SJSA1 (cell line): Measurements from ENCODE around the gene GANAB. TPM values are rescaled to one million over a fixed set of nuclear protein-coding genes. Genes with fewer than 3 reads are reported as not detected.
"Not testable (repeated sequence)": the region's sequence is repeated elsewhere in the genome, so short reads cannot be mapped to it uniquely, and the experiment has no call there.

Experiments used
- DNase-seq, 2 experiments: peaks; one replicate each; pipeline ENCODE4 v3.0.0-alpha.2; 2015 to 2020; ENCODE audit warnings: low spot score in 2 of 2, low read depth in 1 of 2
- H3K27ac ChIP-seq: fragments of 250-450 bp; sonication (Bioruptor Pico); 2 replicates; pipeline ENCODE4 v1.5.1; 2020; ENCODE audit warnings: mild to moderate bottlenecking, moderate library complexity
- H3K27me3 ChIP-seq: fragments of 250-450 bp; sonication (Bioruptor Pico); replicated peaks from 2 replicates; pipeline ENCODE4 v1.5.1; 2020; ENCODE audit warnings: mild to moderate bottlenecking, moderate library complexity
- H3K36me3 ChIP-seq: fragments of 250-450 bp; sonication (Bioruptor Pico); 2 replicates; pipeline ENCODE4 v1.5.1; 2020; ENCODE audit warnings: mild to moderate bottlenecking
- H3K4me1 ChIP-seq: fragments of 250-450 bp; sonication (Bioruptor Pico); replicated peaks from 2 replicates; pipeline ENCODE4 v1.6.1; 2021; ENCODE audit warnings: mild to moderate bottlenecking
- H3K4me3 ChIP-seq: fragments of 250-450 bp; sonication (Bioruptor Pico); 2 replicates; pipeline ENCODE4 v1.5.1; 2020; ENCODE audit warnings: mild to moderate bottlenecking
- H3K9me3 ChIP-seq: fragments of 250-450 bp; sonication (Bioruptor Pico); replicated peaks from 2 replicates; pipeline ENCODE4 v1.5.1; 2020; ENCODE audit warnings: mild to moderate bottlenecking
- total RNA-seq: library from RNA; depleted of rRNA; stranded (reverse); fragments of >200 nt; shearing (Covaris generic); gene quantifications from 2 replicates; pipeline ENCODE4 v1.2.3, GENCODE V29; 2014

Gene GANAB
- total RNA-seq, 1 experiment from 2014 or later, result 500 TPM

DNA sequence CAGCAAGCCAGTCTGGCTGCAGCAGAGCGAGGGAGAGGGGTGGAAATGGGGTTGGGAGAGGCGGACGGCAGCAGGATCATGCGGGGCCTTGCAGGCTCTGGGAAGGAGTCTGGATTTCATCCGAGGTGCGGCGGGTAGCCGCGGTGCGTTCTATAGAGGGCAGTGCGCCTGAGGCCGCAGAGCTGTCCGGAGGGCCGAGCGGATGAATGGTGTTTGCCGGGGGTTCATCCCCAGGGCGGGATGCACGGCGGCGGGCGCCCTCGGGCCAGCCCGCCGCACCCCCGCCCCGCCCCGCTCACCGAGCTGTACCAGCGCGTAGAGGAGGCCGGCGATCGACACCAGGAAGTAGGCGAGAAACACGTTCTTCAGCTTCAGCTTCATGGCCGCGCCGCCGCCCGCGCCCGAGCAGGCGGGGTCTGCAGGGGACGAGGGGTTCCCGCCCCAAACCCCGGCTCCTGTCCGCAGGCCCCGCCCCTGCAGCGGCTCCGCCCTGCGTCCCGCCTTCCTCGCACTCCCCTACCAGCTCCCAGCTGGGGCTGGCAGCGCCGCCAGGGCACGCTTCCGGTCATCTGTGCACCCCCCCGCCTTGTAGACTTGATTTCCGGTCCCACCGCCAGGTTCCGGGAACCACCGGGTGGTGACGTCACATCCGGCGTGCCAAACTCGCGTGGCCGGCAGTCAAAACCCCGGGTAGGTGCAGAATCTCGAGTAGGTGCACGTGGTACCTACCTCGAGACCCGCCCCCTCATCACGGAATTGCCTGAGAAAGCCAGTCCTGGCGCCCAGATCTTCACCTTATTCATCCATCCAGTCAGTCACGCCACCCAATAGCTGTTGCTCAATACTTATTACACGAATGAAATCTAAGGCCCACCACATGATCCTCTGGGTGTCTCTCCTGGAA is 24.6 kb downstream of the GANAB start, which contains the start of gene B3GAT3:
Gene B3GAT3 (minus strand): TSS at position 420 of the 904 bp plus-strand sequence. CDS start 39 bp downstream, at position 381.
- peak; percentile 98 to 100 for DNase-seq
- Histone ChIP-seq H3K36me3 (peaks cover 41% of the 10 kb centered on the region), H3K4me3 (peak within 1 kb of the TSS; percentile 55), H3K9me3 (no peaks in the 10 kb centered on the region), H3K27me3 (no peaks in the 10 kb centered on the region), H3K4me1 (peaks cover 9% of the 10 kb centered on the region), H3K27ac (peak within 1 kb of the TSS; percentile 71)

DNA sequence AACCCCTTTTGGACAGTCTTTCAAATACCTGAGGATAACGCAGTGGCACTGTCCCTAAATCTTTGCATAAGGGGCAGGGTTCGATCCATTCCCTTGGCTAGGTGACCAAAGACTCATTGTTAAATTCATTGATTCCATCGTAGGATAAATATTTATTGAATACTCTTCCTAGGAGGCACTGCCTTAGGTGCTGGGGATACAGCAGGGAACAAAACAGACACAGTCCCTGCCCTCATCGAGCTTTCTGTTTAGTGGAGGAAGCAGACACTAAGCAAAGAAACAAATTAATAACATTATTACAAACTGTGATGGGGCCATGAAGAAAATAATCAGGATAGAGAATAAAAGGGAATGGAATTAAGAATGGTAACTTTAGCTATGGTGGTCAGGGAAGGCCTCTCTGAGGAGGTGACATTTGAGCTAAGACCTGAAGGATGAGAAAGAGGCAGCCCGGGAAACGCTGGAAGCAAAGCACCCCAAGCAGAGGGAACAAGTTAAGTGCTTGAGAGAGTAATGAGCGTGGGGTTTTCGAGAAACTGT is 25.3 kb downstream of the GANAB start:
- H3K27ac ChIP-seq, result peak overlapping the region; percentile 17; the same call in 1 of the 2 replicates
- H3K4me3 ChIP-seq, result peak overlapping the region; percentile 55
- H3K27me3 ChIP-seq, result no peaks in the 10 kb centered on the region
- no peaks in the 10 kb centered on the region for H3K9me3 ChIP-seq
- H3K36me3 ChIP-seq, result peaks cover 41% of the 10 kb centered on the region
- DNase-seq, result no peak
- peaks cover 9% of the 10 kb centered on the region for H3K4me1 ChIP-seq

DNA sequence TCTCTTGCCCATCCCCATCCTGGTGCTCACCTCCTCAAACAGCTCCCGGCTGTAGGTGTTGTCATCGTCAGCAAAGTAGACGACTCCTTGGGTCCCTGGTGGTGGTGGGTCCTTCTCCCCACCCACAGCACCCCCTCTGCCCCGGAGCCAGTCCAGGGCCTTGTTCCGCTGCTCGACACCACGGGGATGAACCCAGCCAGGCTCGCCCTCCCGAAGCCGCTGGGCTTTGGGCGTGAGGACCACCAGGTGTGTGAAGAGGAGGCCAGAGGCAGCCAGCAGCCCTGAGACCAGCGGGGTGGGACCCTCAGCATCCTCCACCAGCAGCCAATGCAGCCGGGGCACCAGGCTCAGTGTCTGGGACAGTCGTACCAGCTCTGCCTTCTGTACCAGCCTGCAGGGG is 29.5 kb downstream of the GANAB start:
- not testable (repeated sequence) for H3K4me1 ChIP-seq, DNase-seq, H3K27me3 ChIP-seq, H3K4me3 ChIP-seq, H3K9me3 ChIP-seq, H3K27ac ChIP-seq
- peaks cover 39% of the 10 kb centered on the region for H3K36me3 ChIP-seq

DNA sequence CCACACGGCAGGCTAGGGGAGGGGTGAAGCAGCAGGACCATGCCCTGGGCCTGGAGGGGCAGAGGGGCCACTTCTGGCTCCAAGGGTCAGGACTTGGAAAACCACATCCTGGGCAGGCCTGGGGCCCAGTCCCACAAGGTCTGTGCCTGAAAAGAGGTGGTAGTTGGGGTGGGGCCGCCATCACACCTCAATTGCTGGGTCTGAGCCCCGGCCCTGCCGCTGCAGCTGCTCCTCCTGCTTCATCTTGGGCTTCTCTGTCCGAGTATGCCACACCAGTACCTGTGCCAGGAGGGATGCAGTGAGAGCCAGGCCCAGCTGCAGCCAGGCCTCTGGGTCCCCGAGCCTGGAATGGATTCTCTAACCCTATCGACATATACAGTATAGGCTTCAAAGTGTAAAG is 30.9 kb downstream of the GANAB start:
- Histone ChIP-seq H3K9me3 (no peaks in the 10 kb centered on the region), H3K27ac (no peak overlapping the region), H3K36me3 (peaks cover 46% of the 10 kb centered on the region), H3K4me1 (peaks cover 13% of the 10 kb centered on the region), H3K27me3 (no peaks in the 10 kb centered on the region), H3K4me3 (no peak overlapping the region)
- DNase-seq, result no peak

DNA sequence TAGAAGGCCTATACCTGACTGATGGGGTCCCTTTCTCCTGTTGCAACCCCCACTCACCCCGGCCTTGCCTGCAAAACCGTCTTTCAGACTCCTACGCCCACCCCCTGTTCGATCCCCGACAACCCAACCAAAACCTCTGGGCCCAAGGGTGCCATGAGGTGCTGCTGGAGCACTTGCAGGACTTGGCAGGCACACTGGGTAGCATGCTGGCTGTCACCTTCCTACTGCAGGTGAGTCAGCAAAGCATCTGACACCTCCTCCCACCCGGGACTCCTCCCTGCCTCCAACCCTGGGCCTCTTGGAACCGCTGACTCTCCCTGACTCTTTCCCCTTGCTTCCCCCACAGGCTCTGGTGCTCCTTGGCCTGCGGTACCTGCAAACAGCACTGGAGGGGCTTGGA is 32.1 kb downstream of the GANAB start:
- no peaks in the 10 kb centered on the region for H3K27me3 ChIP-seq
- no peak overlapping the region for H3K4me3 ChIP-seq
- H3K9me3 ChIP-seq, result no peaks in the 10 kb centered on the region
- H3K27ac ChIP-seq, result no peak overlapping the region
- peaks cover 13% of the 10 kb centered on the region for H3K4me1 ChIP-seq
- peaks cover 51% of the 10 kb centered on the region for H3K36me3 ChIP-seq
- no peak for DNase-seq

DNA sequence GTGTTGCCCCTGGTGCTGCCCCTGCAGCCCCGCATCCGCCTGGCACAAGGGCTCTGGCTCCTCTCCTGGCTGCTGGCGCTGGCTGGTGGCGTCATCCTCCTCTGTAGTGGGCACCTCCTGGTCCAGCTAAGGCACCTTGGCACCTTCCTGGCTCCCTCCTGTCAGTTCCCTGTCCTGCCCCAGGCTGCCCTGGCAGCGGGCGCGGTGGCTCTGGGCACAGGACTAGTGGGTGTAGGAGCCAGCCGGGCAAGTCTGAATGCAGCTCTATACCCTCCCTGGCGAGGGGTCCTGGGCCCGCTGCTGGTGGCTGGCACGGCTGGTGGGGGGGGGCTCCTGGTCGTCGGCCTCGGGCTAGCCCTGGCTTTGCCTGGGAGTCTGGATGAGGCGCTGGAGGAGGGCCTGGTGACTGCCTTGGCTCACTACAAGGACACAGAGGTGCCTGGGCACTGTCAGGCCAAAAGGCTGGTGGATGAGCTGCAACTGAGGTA is 33.1 kb downstream of the GANAB start:
- no peak for DNase-seq
- H3K27me3 ChIP-seq, result no peaks in the 10 kb centered on the region
- no peaks in the 10 kb centered on the region for H3K9me3 ChIP-seq
- H3K4me3 ChIP-seq, result peak overlapping the region; percentile 66
- peaks cover 13% of the 10 kb centered on the region for H3K4me1 ChIP-seq
- peaks cover 55% of the 10 kb centered on the region for H3K36me3 ChIP-seq
- no peak overlapping the region for H3K27ac ChIP-seq

DNA sequence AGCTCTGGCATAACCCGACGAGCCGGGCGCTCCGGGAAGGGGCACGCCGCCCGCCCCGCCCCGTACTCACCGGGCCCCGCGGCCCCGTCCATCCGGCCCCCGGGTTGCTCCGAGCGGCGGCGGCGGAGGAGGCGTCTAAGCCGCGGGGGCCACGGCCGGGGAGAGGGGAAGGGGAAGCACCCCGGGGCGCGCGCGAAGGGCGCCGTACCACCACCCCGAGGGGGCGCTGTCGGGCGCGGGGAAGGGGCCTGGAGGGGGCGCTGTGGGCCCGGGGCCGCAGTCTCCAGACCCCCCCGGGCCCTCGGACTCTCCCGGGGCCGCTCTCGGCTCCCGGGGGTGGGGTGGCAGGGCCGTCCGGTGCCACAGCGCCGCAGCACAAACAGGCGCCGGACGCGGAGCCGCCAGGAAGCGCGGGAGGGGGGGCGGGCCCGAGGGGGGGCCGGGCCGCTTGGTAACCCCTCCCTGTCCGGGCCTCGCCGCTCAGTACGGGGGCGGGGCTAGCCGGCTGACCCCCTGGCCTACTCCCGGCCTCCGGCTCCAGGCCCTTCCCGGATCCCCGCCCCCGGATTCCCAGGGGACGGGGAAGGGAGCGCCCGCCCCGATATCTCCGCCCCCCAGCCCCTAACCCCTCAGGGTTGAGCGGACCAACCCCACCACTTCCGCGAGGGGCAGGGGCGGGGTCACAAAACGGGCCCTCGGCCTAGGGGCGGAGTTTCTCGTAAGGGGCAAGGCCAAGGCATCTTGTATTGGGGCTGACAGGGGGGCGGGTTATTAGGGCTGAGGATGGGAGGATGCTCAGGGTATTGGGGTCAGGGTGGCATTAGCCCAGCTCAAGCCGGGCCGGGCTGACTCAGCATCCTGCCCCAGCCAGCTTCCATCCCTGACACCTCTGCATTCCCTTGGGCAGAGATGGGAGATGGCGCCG is 33.8 kb downstream of the GANAB start, which contains the start of the genes EML3 and ROM1:
Gene EML3 (minus strand): TSS at position 410 of the 925 bp plus-strand sequence. CDS start 318 bp downstream, at position 92.
Gene ROM1 (plus strand): TSS at position 892 of the 925 bp plus-strand sequence. CDS start 25 bp downstream, at position 917.
- peak within 1 kb of the TSS; percentile 59 for H3K27ac ChIP-seq
- peaks cover 61% of the 10 kb centered on the region for H3K36me3 ChIP-seq
- peak; percentile 76 to 96 for DNase-seq
- no peaks in the 10 kb centered on the region for H3K27me3 ChIP-seq
- H3K4me1 ChIP-seq, result peaks cover 13% of the 10 kb centered on the region
- H3K4me3 ChIP-seq, result peak within 1 kb of the TSS; percentile 66
- H3K9me3 ChIP-seq, result no peaks in the 10 kb centered on the region

DNA sequence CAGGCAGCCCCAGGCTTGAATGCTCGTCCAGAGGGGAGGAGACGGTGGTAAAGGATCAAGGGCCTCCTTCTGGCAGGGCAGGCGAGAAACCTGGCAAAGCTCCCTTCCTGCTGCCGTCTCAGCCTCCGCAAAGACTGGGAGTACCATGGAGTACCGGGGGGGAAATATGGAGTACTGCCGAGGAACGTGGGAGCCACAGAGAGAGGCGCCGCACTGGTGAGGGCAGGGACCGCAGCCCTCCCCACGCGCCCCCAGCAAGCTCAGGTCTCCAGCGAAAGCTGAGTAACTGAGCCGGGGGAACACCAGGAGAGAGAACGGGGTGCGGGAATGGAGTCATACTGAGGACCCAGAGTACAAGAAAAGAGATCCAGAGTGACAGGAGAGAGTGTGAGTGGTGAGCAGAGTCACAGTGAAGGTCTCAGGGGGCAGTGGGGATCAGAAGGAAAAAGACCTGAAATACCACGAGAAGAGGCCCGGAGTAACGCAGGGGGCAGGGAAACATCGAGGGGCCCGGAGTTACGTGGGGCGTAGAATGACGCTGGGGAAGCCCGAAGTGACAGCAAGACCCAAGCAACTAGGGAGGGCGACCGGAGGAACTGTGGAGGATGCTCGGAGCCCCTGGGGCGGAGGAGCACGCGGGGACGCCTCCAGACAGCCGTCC is 34.6 kb downstream of the GANAB start:
- peak; percentile 73 for DNase-seq
- Histone ChIP-seq H3K36me3 (peaks cover 57% of the 10 kb centered on the region), H3K4me3 (peak overlapping the region; percentile 66), H3K4me1 (peaks cover 13% of the 10 kb centered on the region), H3K27ac (peak overlapping the region; percentile 59), H3K9me3 (no peaks in the 10 kb centered on the region), H3K27me3 (no peaks in the 10 kb centered on the region)

DNA sequence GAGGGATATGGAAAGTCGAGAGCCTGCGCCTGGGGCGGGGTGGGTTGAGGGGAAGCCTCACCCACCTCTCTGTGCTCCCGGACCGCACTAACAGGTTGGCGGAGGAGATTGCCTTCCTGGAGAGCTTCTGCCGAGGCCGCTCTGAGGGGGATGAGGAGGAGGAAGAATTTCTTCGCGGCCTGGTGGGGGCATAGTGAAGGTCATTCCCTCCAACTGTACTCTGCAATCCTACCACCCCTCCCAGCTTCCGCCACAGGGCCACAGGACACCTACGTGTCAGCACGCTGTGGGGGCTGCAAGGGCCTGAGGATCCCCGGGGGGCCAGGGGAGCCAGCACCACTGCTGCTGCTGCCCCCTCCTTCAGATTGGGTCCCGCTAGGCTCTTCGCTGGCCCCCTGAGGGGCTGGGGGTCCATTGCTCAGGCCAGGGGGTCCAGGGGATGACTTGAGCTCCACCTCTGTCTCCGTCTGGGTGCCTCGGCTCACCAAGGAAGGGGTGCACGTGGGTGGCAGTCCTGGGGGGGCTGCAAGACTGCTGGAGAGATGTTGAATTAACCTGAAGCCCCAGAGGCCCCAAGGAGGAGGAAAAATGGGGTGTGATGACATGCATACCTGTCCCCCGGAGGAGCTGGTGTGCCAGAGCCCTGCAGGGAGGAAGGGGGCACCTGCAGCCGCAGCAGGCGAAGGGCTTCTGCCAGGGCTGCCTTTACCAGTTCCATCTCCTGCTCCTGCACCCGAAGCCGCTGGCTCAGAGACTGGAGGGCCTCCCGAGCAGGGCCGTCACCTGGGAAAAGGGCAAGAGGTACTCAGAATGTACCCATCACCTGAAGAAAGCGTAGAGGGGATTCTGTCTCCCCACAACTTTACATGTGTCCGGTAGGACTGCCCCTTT is 35.4 kb downstream of the GANAB start:
- peak overlapping the region; percentile 59 for H3K27ac ChIP-seq
- H3K27me3 ChIP-seq, result no peaks in the 10 kb centered on the region
- peaks cover 50% of the 10 kb centered on the region for H3K36me3 ChIP-seq
- no peaks in the 10 kb centered on the region for H3K9me3 ChIP-seq
- peaks cover 13% of the 10 kb centered on the region for H3K4me1 ChIP-seq
- DNase-seq, result no peak
- peak overlapping the region; percentile 66 for H3K4me3 ChIP-seq

DNA sequence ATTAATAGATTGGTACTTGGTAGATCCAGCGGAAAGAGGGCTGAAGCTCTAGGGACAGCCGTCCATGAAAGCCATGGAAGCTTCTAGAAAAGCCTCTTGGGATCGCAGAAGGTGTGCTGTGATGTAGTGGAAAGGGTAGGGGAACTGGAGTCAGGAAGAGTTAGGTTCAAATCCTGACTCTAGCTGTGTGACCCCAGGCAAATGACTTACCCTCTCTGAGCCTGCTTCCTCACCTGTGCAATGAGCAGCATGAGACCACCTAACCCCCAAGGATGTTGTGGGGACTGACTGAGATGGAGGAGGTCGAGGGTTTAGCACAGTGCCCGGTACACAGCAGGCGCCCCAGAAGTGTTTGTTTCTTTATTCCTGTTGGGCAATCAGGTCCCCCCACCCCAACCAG is 36.0 kb downstream of the GANAB start:
- H3K27me3 ChIP-seq, result no peaks in the 10 kb centered on the region
- no peak for DNase-seq
- no peaks in the 10 kb centered on the region for H3K9me3 ChIP-seq
- H3K36me3 ChIP-seq, result peaks cover 50% of the 10 kb centered on the region
- H3K4me3 ChIP-seq, result no peak overlapping the region
- peaks cover 13% of the 10 kb centered on the region for H3K4me1 ChIP-seq
- H3K27ac ChIP-seq, result no peak overlapping the region

DNA sequence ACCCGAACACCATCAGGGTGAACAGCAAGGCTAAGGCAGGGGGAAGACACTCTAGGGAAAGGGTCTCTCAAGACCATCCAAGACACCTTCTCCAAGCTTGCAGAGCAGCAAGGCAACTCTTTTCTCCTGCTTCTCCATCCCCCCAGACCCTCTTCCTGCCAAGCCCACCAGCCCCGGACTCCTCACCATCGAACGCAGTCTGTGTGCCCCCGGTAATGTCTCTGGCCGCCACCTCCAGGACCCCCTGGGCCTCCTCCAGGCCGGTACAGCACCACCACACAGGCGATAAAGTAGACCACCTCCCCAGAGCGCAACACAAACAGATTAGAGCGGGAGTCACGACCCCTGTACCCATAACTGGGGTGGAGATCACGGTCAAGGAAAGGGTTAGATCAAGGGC is 37.6 kb downstream of the GANAB start:
- H3K27me3 ChIP-seq, result no peaks in the 10 kb centered on the region
- H3K9me3 ChIP-seq, result no peaks in the 10 kb centered on the region
- no peak for DNase-seq
- no peak overlapping the region for H3K4me3 ChIP-seq
- H3K4me1 ChIP-seq, result peaks cover 13% of the 10 kb centered on the region
- H3K27ac ChIP-seq, result no peak overlapping the region
- peaks cover 47% of the 10 kb centered on the region for H3K36me3 ChIP-seq

DNA sequence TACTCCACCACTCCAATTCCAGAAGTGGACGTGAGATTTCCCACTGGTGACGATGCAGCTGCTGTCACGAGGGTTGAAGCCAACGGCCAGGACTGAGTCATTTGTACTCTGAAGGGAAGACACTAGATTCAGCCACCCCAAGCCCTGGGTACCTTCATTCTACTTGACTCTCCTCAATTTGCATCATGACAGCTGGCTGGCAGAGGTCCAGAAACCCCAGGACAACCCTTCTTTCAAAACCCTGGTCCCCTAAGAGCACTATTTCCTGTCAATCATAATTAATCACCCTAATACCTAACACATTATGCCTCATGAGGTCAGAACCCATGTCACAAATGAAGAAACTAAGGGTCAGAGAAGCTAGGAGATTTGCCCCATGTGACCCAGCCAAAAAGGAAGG is 38.7 kb downstream of the GANAB start:
- no peak for DNase-seq
- no peak overlapping the region for H3K27ac ChIP-seq
- no peaks in the 10 kb centered on the region for H3K9me3 ChIP-seq
- H3K36me3 ChIP-seq, result peaks cover 49% of the 10 kb centered on the region
- H3K4me3 ChIP-seq, result no peak overlapping the region
- H3K4me1 ChIP-seq, result peaks cover 15% of the 10 kb centered on the region
- H3K27me3 ChIP-seq, result no peaks in the 10 kb centered on the region
